AG09309 (cell line): ENCODE measurements around the gene USE1.

Source experiments
- DNase-seq: peaks from one replicate; pipeline ENCODE4 v3.0.0-alpha.2; 2010; ENCODE audit warnings: low read depth
- H3K4me3 ChIP-seq: 2 replicates; pipeline ENCODE4 v1.5.1; 2011; ENCODE audit warnings: mild to moderate bottlenecking, low read depth, low read length, moderate library complexity; ENCODE audit not compliant: control insufficient read depth
- CTCF ChIP-seq: IDR thresholded peaks from 2 replicates; pipeline ENCODE4 v1.5.1; 2011; ENCODE audit warnings: mild to moderate bottlenecking, low read depth, low read length, inconsistent platforms; ENCODE audit not compliant: insufficient read depth, control insufficient read depth; ENCODE audit errors: missing control alignments

The USE1 gene

GRCh38 chr19:17240826-17241399, 25.8 kb downstream of the USE1 start:
- DNase-seq = no peak
- no peak overlapping the region for H3K4me3 ChIP-seq
- TF ChIP-seq CTCF = no peak

DNA sequence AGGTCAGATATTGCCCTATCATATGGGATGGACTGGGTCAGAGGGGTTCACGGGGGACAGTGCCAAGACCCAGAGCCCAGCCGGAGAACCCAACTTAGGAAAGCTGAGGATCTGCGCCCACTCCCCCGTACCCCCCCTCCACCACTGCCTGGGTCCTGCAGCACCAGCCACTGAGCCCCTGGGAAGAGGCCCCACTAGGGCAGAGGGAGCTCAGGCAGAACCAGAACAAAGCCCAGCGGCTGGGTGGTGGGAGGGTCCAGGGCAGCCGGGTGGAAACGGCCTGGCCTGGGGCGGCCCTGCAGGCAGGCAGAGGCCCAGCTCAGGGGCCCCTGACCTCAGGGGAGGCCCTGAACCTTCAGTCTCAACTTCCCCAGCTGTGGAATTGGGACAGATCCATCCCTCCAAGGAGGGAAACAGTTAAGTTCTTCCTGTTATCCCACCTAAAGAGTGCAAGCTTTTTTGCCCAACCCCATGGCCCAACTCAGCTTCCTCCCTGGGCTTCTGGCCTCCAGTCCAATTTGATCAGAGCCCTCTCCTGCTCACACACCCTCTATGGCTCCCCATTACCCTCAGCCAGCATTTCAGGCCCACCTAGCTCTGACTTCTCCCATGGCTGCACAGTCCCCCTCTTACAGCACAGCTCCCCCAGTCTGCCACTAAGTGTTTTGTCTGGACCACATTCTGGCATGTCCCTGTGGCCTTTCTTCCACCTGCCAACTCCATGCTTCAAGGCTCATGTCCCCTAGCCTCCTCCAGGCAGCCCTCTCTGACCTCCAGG, 27.5 kb downstream of the USE1 start:
- DNase-seq = no peak
- TF ChIP-seq CTCF = no peak
- H3K4me3 ChIP-seq = peak overlapping the region; percentile 7; the same call in 1 of the 2 replicates

- DNase-seq = no peak
- peak overlapping the region; percentile 54 for H3K4me3 ChIP-seq
- no peak for TF ChIP-seq CTCF
Measured at GRCh38 chr19:17243211-17243829, 28.2 kb downstream of the USE1 start.

DNA sequence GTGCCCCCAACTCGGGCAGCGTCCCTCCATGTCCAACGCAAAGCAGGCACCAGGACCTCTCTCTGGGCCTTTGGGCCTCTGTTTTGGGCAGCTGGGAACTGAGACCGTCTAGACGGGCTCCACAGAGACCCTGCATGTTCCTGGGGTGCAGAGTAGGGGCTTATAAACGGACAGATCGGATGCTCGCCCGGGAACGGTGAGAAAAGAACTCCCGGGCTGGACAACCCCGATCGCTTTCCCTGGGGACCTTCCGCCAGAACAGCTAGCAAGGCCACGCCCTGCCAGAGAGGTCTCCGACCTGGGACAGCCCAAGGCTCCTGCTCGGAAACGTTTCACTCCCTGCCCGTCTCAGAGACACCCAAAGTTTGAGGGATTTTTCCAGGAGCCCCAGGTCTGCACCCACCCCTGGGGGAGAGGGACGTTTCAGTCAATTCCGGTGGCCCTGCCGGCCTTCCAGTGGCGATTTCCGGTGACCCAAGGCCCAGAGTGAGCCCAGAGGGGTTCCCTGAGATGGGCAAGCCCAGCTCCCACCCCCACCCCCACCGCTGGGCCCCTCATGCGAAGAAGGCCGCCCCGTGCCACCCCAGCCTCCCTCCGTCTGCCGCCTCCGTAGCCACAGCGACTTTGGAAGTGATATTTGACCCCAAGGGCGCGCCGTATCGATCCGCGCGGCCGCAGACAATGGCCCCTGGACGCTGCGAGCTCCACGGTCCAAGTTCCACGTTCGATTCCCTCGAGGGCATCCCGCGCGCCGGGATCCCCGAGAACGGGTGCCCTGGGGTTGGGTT, 28.9 kb downstream of the USE1 start:
- DNase-seq = no peak
- no peak for TF ChIP-seq CTCF
- peak overlapping the region; percentile 54 for H3K4me3 ChIP-seq

DNA sequence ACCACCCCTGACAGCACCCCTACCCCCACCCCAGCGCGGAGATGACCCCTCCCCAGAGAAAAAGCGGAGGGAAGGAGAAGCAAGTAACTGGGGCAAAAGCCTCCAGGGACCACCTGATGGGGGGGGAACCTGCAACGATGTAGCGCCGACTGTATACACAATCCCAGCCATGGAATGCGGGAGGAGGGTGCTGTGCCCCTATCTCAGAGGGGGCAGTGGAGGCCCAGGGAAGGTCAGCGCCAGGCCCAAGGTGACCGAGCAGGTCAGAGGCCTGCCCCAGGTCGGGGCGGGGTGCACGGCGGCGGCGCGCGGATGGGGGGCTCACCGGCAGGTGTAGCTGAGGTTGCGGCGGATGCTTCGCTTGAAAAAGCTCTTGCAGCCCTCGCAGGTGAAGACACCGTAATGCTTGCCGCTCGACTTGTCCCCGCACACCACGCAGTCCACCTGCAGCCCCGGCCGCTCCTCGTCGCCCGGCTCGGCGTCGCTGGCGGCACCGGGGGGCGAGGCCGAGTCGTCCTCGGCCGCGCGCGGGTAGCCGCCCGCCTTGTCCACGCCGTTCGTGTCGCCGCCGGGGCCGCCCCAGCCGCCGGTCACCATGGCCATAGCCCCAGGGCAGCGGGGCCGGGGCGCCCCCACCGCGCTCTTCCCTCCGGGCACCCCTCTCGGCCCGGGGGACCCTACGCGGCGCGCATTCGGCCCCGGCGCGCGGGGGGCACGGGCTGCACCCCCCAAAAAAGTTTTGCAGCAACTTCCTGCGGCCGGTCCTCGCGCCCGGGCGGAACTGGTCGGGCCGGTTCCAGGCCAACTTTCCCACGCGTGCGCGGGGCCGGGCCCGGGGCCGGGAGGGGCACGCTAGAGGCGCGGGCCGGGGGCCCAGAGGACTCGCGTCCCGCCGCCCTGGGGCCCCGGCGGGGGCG, 29.7 kb downstream of the USE1 start:
- no peak for DNase-seq

More for the DNA sequence above, 29.7 kb downstream of the USE1 start:
- no peak for TF ChIP-seq CTCF
- peak overlapping the region; percentile 54 for H3K4me3 ChIP-seq
